Tibial artery (tissue), 4 donors: ENCODE results near the gene DIDO1.

Experiments used
- DNase-seq, 2 donors: peaks; one replicate each; pipeline ENCODE4 v3.0.0-alpha.2; 2019
- H3K27ac ChIP-seq, 2 donors: fragments of 200-600 bp; sonication (generic) in 1 of 2; 1 replicate in 1 of 2; 2 replicates in 1 of 2; pipeline ENCODE4 v1.5.1; 2018 to 2019; ENCODE audit warnings: mild to moderate bottlenecking in 1 of 2
- H3K27me3 ChIP-seq, 2 donors: fragments of 200-600 bp; sonication (generic) in 1 of 2; one replicate each; pipeline versions ENCODE4 v1.5.1 to v1.6.0; 2016 to 2019
- H3K36me3 ChIP-seq, 3 donors: fragments of 200-600 bp; sonication (generic) in 2 of 3; one replicate each; pipeline ENCODE4 v1.5.1; 2016 to 2019; ENCODE audit warnings: mild to moderate bottlenecking in 2 of 3
- H3K4me1 ChIP-seq, 4 donors: fragments of 200-600 bp; sonication (generic) in 2 of 4; 1 replicate in 3 of 4; 2 replicates in 1 of 4; pipeline ENCODE4 v1.5.1; 2016 to 2019
- H3K4me3 ChIP-seq, 2 donors: fragments of 200-600 bp; sonication (generic) in 1 of 2; 1 replicate in 1 of 2; 2 replicates in 1 of 2; pipeline ENCODE4 v1.5.1; 2018 to 2019; ENCODE audit warnings: mild to moderate bottlenecking in 2 of 2
- H3K9me3 ChIP-seq, 3 donors: fragments of 200-600 bp; sonication (generic) in 1 of 3; one replicate each; pipeline ENCODE4 v1.5.1; 2016 to 2019
- CTCF ChIP-seq, 2 experiments: fragments of 200-600 bp in 1 of 2; fragments of 450-650 bp in 1 of 2; IDR thresholded peaks; one replicate each; pipeline ENCODE4 v1.5.1; 2017 to 2019; ENCODE audit warnings: antibody characterized with exemption in 2 of 2, mild to moderate bottlenecking in 1 of 2, moderate library complexity in 1 of 2
- intact Hi-C: fragments of 100-400 bp; cut with DNase I; formaldehyde crosslinking; loops from one replicate; pipeline ENCODE4 v1.15.0; 2023; ENCODE audit warnings: low total_unique reads

The DIDO1 gene

GRCh38 chr20:62963614-62964397 lies 37.5 kb upstream of the DIDO1 start:
- no peak for TF ChIP-seq CTCF (IDR thresholded peaks at IDR 0.05)
- Histone ChIP-seq H3K36me3 (peaks cover 0 to 19% (median 7%) of the 10 kb centered on the region in 3 donors), H3K27me3 (no peaks in the 10 kb centered on the region), H3K27ac (no peak overlapping the region), H3K9me3 (no peaks in the 10 kb centered on the region), H3K4me3 (no peak overlapping the region), H3K4me1 (no peaks in the 10 kb centered on the region)
- DNase-seq = no peak
- intact Hi-C loops = no loop called here

- peaks cover 0 to 19% (median 7%) of the 10 kb centered on the region in 3 donors for H3K36me3 ChIP-seq
These were observed 36.7 kb upstream of the DIDO1 start for GRCh38 chr20:62962891-62963613.

GRCh38 chr20:62962221-62962879 lies 36.0 kb upstream of the DIDO1 start:
- intact Hi-C loops = no loop called here
- peaks cover 0 to 19% (median 7%) of the 10 kb centered on the region in 3 donors for H3K36me3 ChIP-seq
- no peaks in the 10 kb centered on the region for H3K27me3 ChIP-seq
- H3K4me3 ChIP-seq = no peak overlapping the region
- no peaks in the 10 kb centered on the region for H3K4me1 ChIP-seq
- no peaks in the 10 kb centered on the region for H3K9me3 ChIP-seq
- no peak overlapping the region for H3K27ac ChIP-seq
- TF ChIP-seq CTCF (IDR thresholded peaks at IDR 0.05) = no peak
- DNase-seq = no peak

More at GRCh38 chr20:62962891-62963613, 36.7 kb upstream of the DIDO1 start:
- no peaks in the 10 kb centered on the region for H3K9me3 ChIP-seq
- no peak for DNase-seq
- H3K4me1 ChIP-seq = no peaks in the 10 kb centered on the region
- no peak overlapping the region for H3K27ac ChIP-seq
- H3K27me3 ChIP-seq = no peaks in the 10 kb centered on the region
- H3K4me3 ChIP-seq = no peak overlapping the region
- TF ChIP-seq CTCF (IDR thresholded peaks at IDR 0.05) = no peak
- intact Hi-C loops = no loop called here

GRCh38 chr20:62961799-62962198 lies 35.5 kb upstream of the DIDO1 start:
- intact Hi-C loops = no loop called here

More at GRCh38 chr20:62961799-62962198, 35.5 kb upstream of the DIDO1 start:
- Histone ChIP-seq H3K4me3 (no peak overlapping the region), H3K9me3 (no peaks in the 10 kb centered on the region), H3K36me3 (peaks cover 0 to 19% (median 7%) of the 10 kb centered on the region in 3 donors), H3K4me1 (no peaks in the 10 kb centered on the region), H3K27me3 (no peaks in the 10 kb centered on the region), H3K27ac (no peak overlapping the region)
- TF ChIP-seq CTCF (IDR thresholded peaks at IDR 0.05) = no peak
- no peak for DNase-seq
